DMS53 (cell line): ENCODE results near the gene DAP.

Experiments used
- DNase-seq: peaks from one replicate; lab custom pipeline; 2025; lab: John Stamatoyannopoulos, UW

Gene DAP

GRCh38 chr5:10760096-10760920 lies 726 bp downstream of the DAP start:
- peak; percentile 84 for DNase-seq

- DNase-seq, result no peak
These were observed 1.9 kb downstream of the DAP start for GRCh38 chr5:10759111-10759510.

- DNase-seq, result no peak
These were observed 3.0 kb downstream of the DAP start for GRCh38 chr5:10757922-10758555.

GRCh38 chr5:10757043-10757442 lies 4.0 kb downstream of the DAP start:
- DNase-seq, result peak; percentile 28

GRCh38 chr5:10756549-10756948 lies 4.5 kb downstream of the DAP start:
- DNase-seq, result no peak

- DNase-seq, result no peak
These were observed 7.9 kb downstream of the DAP start for GRCh38 chr5:10753178-10753577.

- DNase-seq, result no peak
These were observed 8.6 kb downstream of the DAP start for GRCh38 chr5:10752451-10752850.

GRCh38 chr5:10750909-10751308 lies 10.1 kb downstream of the DAP start:
- no peak for DNase-seq

GRCh38 chr5:10747678-10748622 lies 13.1 kb downstream of the DAP start:
- peak; percentile 61 for DNase-seq

GRCh38 chr5:10746711-10747110 lies 14.3 kb downstream of the DAP start:
- peak; percentile 14 for DNase-seq

GRCh38 chr5:10745133-10745532 lies 15.9 kb downstream of the DAP start:
- no peak for DNase-seq

- DNase-seq, result no peak
These were observed 16.4 kb downstream of the DAP start for GRCh38 chr5:10744681-10745080.

- no peak for DNase-seq
These were observed 17.1 kb downstream of the DAP start for GRCh38 chr5:10743951-10744350.

GRCh38 chr5:10743526-10743925 lies 17.5 kb downstream of the DAP start:
- DNase-seq, result no peak

- peak; percentile 22 for DNase-seq
These were observed 19.4 kb downstream of the DAP start for GRCh38 chr5:10741661-10742060.

- DNase-seq, result no peak
These were observed 20.6 kb downstream of the DAP start for GRCh38 chr5:10740384-10740783.

GRCh38 chr5:10737880-10738279 lies 23.2 kb downstream of the DAP start:
- no peak for DNase-seq

GRCh38 chr5:10736808-10737207 lies 24.2 kb downstream of the DAP start:
- DNase-seq, result no peak

- DNase-seq, result no peak
These were observed 24.7 kb downstream of the DAP start for GRCh38 chr5:10736354-10736753.

GRCh38 chr5:10735569-10736276 lies 25.3 kb downstream of the DAP start:
- no peak for DNase-seq

- no peak for DNase-seq
These were observed 26.1 kb downstream of the DAP start for GRCh38 chr5:10734832-10735523.
